GM06990 (cell line): ENCODE measurements around the gene COL5A1.

Source experiments
- DNase-seq: peaks from one replicate; pipeline ENCODE4 v3.0.0-alpha.2; 2011; ENCODE audit not compliant: insufficient read length; ENCODE audit errors: extremely low read depth
- H3K27me3 ChIP-seq: replicated peaks from 2 replicates; pipeline ENCODE4 v1.6.0; 2011; ENCODE audit warnings: low read length; ENCODE audit not compliant: control insufficient read depth, insufficient read depth
- H3K36me3 ChIP-seq: 2 replicates; pipeline ENCODE4 v1.5.1; 2011; ENCODE audit warnings: low read length; ENCODE audit not compliant: control insufficient read depth, insufficient read depth
- H3K4me3 ChIP-seq: replicated peaks from 2 replicates; pipeline ENCODE4 v1.5.1; 2011; ENCODE audit warnings: low read depth, mild to moderate bottlenecking, control low read depth, low read length
- CTCF ChIP-seq: IDR thresholded peaks from 2 replicates; pipeline ENCODE4 v1.5.1; 2011; ENCODE audit warnings: low read length, control low read depth, mild to moderate bottlenecking, inconsistent platforms; ENCODE audit not compliant: insufficient read depth, poor library complexity, severe bottlenecking

The COL5A1 gene

GRCh38 chr9:134809826-134810225 is 168.2 kb downstream of the COL5A1 start:
- Histone ChIP-seq H3K4me3 (no peak overlapping the region), H3K27me3 (no peaks in the 10 kb centered on the region; the same call in 1 of the 2 replicates), H3K36me3 (no peaks in the 10 kb centered on the region)
- no peak for TF ChIP-seq CTCF
- no peak for DNase-seq

GRCh38 chr9:134811079-134811672 is 169.6 kb downstream of the COL5A1 start:
- Histone ChIP-seq H3K27me3 (no peaks in the 10 kb centered on the region; the same call in 1 of the 2 replicates), H3K36me3 (no peaks in the 10 kb centered on the region), H3K4me3 (no peak overlapping the region)
- no peak for DNase-seq
- no peak for TF ChIP-seq CTCF

GRCh38 chr9:134811673-134812342 is 170.2 kb downstream of the COL5A1 start:
- Histone ChIP-seq H3K4me3 (no peak overlapping the region), H3K27me3 (no peaks in the 10 kb centered on the region; the same call in 1 of the 2 replicates), H3K36me3 (no peaks in the 10 kb centered on the region)
- TF ChIP-seq CTCF: no peak
- no peak for DNase-seq

GRCh38 chr9:134812343-134812673 is 170.7 kb downstream of the COL5A1 start:
- H3K36me3 ChIP-seq: no peaks in the 10 kb centered on the region
- no peaks in the 10 kb centered on the region; the same call in 1 of the 2 replicates for H3K27me3 ChIP-seq
- no peak overlapping the region for H3K4me3 ChIP-seq
- DNase-seq: no peak
- no peak for TF ChIP-seq CTCF

- Histone ChIP-seq H3K4me3 (no peak overlapping the region), H3K27me3 (no peaks in the 10 kb centered on the region; the same call in 1 of the 2 replicates), H3K36me3 (no peaks in the 10 kb centered on the region)
- no peak for DNase-seq
- TF ChIP-seq CTCF: no peak
Measured at GRCh38 chr9:134813841-134814240, 172.2 kb downstream of the COL5A1 start.
